Esophagus muscularis mucosa (tissue), 3 donors: Measurements from ENCODE around the gene ZNF568.

Experiments used
- CTCF ChIP-seq, 3 experiments: fragments of 200-600 bp in 2 of 3; fragments of 450-650 bp in 1 of 3; sonication (generic) in 2 of 3; IDR thresholded peaks; one replicate each; pipeline ENCODE4 v1.5.1; 2017 to 2019; ENCODE audit warnings: antibody characterized with exemption in 3 of 3, mild to moderate bottlenecking in 2 of 3, moderate library complexity in 1 of 3
- POLR2A ChIP-seq: fragments of 450-650 bp; IDR thresholded peaks from one replicate; pipeline ENCODE4 v1.6.1; 2017; ENCODE audit warnings: antibody characterized with exemption, moderate library complexity, mild to moderate bottlenecking, low read depth

- TF ChIP-seq POLR2A (no peak), CTCF (IDR thresholded peaks at IDR 0.05) (no peak)
These were observed 17.7 kb upstream of the ZNF568 start for GRCh38 chr19:36898422-36898821.
